Spleen (tissue), 11 donors: ENCODE data around the gene NT5DC4. TPM values are rescaled to one million over a fixed set of nuclear protein-coding genes. Genes with fewer than 3 reads are reported as not detected.
A peak's percentile ranks its signal among the peaks of the same experiment; 100 is the strongest.

Source experiments
- DNase-seq: peaks from one replicate; pipeline ENCODE4 v3.0.0-alpha.2; 2020
- H3K27ac ChIP-seq, 8 donors: fragments of 200-600 bp; sonication (generic) in 7 of 8; 1 replicate in 4 of 8; 2 replicates in 4 of 8; pipeline versions ENCODE4 v1.5.0 to v1.8.0; 2016 to 2021; ENCODE audit warnings: inconsistent platforms in 4 of 8, mild to moderate bottlenecking in 4 of 8, moderate library complexity in 1 of 8
- H3K27me3 ChIP-seq, 7 donors: fragments of 200-600 bp; sonication (generic) in 6 of 7; replicated peaks in 1 of 7; 1 replicate in 4 of 7; 2 replicates in 3 of 7; pipeline versions ENCODE4 v1.5.0 to v1.8.0; 2016 to 2021; ENCODE audit warnings: inconsistent platforms in 3 of 7, mild to moderate bottlenecking in 1 of 7
- H3K36me3 ChIP-seq, 6 donors: fragments of 200-600 bp; sonication (generic) in 5 of 6; 1 replicate in 4 of 6; 2 replicates in 2 of 6; pipeline versions ENCODE4 v1.5.0 to v1.8.0; 2016 to 2021; ENCODE audit warnings: inconsistent platforms in 2 of 6
- H3K4me1 ChIP-seq, 6 donors: fragments of 200-600 bp; sonication (generic) in 5 of 6; 1 replicate in 3 of 6; 2 replicates in 3 of 6; pipeline versions ENCODE4 v1.5.0 to v1.8.0; 2016 to 2021; ENCODE audit warnings: inconsistent platforms in 3 of 6
- H3K4me3 ChIP-seq, 8 donors: fragments of 200-600 bp; sonication (generic) in 7 of 8; 1 replicate in 4 of 8; 2 replicates in 4 of 8; pipeline versions ENCODE4 v1.5.0 to v1.8.0; 2016 to 2021; ENCODE audit warnings: inconsistent platforms in 4 of 8, mild to moderate bottlenecking in 4 of 8, moderate library complexity in 2 of 8
- H3K9me3 ChIP-seq, 8 donors: fragments of 200-600 bp; sonication (generic) in 7 of 8; 1 replicate in 4 of 8; 2 replicates in 4 of 8; pipeline versions ENCODE4 v1.5.0 to v1.8.0; 2016 to 2021; ENCODE audit warnings: inconsistent platforms in 4 of 8
- POLR2A ChIP-seq, 3 donors: fragments of 450-650 bp; IDR thresholded peaks; one replicate each; pipeline ENCODE4 v1.5.1; 2017; ENCODE audit warnings: antibody characterized with exemption in 3 of 3, mild to moderate bottlenecking in 1 of 3
- POLR2AphosphoS5 ChIP-seq, 3 donors: sonication (generic); formaldehyde crosslinking; IDR thresholded peaks; one replicate each; pipeline ENCODE4 v1.5.1; 2017; ENCODE audit warnings: antibody characterized with exemption in 3 of 3
- WGBS, 5 donors: extraction: QIAGEN DNeasy Blood & Tissue Kit in 3 of 5; methylation state at CpG; one replicate each; pipeline versions ENCODE4 v1.1.5 to v1.1.7; 2013 to 2018; 5-methylcytosine and 5-hydroxymethylcytosine counted together
- intact Hi-C: fragments of 100-400 bp; cut with DNase I; formaldehyde crosslinking; loops from one replicate; pipeline ENCODE4 v1.15.0; 2023; ENCODE audit warnings: low total_unique reads
- polyA plus RNA-seq, 3 donors: library from polyadenylated mRNA; stranded (reverse); fragments of 200-250 nt; gene quantifications; one replicate each; pipeline ENCODE4 v1.2.1, GENCODE V29; 2013
- total RNA-seq, 7 donors: library from RNA; depleted of rRNA in 3 of 7; stranded (reverse); fragments of >200 nt in 3 of 7; fragmentation: NEBNext Ultra II Directional in 4 of 7; extraction: Animal tissue kit (Norgen Biotek cat#: 25700) in 4 of 7; gene quantifications; one replicate each; pipeline versions ENCODE4 v1.1.0 to v1.2.1, GENCODE V29; 2016 to 2021
- TF ChIP-seq, protein P1 (sequence below), 11 experiments: fragments of 200-600 bp in 7 of 11; fragments of 450-650 bp in 4 of 11; sonication (generic) in 4 of 11; IDR thresholded peaks in 8 of 11; conservative IDR thresholded peaks in 3 of 11; 1 replicate in 7 of 11; 2 replicates in 4 of 11; pipeline versions ENCODE4 v1.4.0 to v1.8.0; 2016 to 2021; ENCODE audit warnings: antibody characterized with exemption in 11 of 11, inconsistent platforms in 4 of 11, mild to moderate bottlenecking in 1 of 11
- donor health status: healthy with polysubstance abuse.
- donor health status: DM: no; HTN: no; CAD: no; lungs with moderate emphysema.
- donor health status: DM: no; HTN: no; CAD: no.
- donor health status: Bipolar disorder and iron deficiency.
- donor health status: healthy.
- donor health status: DM: no; HTN: no; CAD: no.
- donor health status: DM: yes; HTN: yes; CAD: no.

The NT5DC4 gene
- total and polyA plus RNA-seq, 10 donors = 0.28 to 3.8 (median 1.6) TPM

DNA sequence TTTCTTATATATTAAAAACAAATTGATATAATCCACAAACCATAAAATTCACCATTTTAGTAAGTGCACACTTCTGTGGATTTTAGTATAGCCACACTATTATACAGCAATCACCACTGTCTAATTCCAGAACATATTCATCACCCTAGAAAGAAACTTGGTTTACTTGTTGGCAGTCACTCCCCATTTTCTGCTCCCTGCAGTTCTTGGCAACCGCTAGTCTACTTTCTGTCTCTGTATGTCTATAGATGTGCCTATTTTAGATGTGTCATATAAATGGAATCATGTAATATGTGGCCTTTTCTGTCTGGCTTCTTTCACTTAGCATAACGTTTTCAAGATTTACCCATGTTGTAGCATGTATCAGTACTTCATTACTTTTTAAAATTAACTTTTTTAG lies 37.9 kb downstream of the NT5DC4 start:
- Histone ChIP-seq H3K36me3 (no peaks in the 10 kb centered on the region), H3K27ac (no peak overlapping the region), H3K4me1 (peaks cover 0 to 30% (median 3%) of the 10 kb centered on the region in 6 donors), H3K9me3 (no peaks in the 10 kb centered on the region), H3K4me3 (no peak overlapping the region), H3K27me3 (no peaks in the 10 kb centered on the region)
- intact Hi-C loops = no loop called here
- no peak for TF ChIP-seq POLR2A (IDR thresholded peaks at IDR 0.05)
- TF ChIP-seq, protein P1, sequence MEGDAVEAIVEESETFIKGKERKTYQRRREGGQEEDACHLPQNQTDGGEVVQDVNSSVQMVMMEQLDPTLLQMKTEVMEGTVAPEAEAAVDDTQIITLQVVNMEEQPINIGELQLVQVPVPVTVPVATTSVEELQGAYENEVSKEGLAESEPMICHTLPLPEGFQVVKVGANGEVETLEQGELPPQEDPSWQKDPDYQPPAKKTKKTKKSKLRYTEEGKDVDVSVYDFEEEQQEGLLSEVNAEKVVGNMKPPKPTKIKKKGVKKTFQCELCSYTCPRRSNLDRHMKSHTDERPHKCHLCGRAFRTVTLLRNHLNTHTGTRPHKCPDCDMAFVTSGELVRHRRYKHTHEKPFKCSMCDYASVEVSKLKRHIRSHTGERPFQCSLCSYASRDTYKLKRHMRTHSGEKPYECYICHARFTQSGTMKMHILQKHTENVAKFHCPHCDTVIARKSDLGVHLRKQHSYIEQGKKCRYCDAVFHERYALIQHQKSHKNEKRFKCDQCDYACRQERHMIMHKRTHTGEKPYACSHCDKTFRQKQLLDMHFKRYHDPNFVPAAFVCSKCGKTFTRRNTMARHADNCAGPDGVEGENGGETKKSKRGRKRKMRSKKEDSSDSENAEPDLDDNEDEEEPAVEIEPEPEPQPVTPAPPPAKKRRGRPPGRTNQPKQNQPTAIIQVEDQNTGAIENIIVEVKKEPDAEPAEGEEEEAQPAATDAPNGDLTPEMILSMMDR (IDR thresholded peaks at IDR 0.05 in 8 of 11, conservative IDR thresholded peaks at IDR 0.05 in 3 of 11) = no peak
- no peak for TF ChIP-seq POLR2AphosphoS5 (IDR thresholded peaks at IDR 0.05)
- WGBS, 5 donors = 85 to 97% (median 92%) methylated on average over 2 of the region's 2 CpGs
- DNase-seq = no peak

DNA sequence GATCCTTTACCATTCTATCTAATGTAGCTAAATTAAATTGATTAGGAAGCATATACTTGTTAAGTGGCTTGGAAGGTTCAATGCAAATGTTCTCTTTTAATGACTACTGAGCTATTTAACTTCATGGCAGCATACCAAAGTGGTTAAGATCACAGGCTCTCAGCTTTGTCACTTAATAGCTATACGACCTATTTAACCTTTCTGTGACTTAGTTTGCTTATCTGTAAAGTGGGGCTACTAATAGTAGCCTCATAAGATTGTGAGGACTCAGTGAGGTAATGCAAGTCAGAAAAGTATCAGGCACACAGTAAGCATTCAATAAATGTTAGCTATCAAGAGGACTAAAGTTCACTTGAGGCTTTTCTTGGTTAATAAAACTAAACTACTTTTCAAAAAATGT lies 39.3 kb downstream of the NT5DC4 start:
- DNase-seq = no peak
- H3K4me1 ChIP-seq = peaks cover 5 to 36% (median 14%) of the 10 kb centered on the region in 6 donors
- no peaks in the 10 kb centered on the region for H3K27me3 ChIP-seq
- intact Hi-C loops = no loop called here
- no peak overlapping the region for H3K4me3 ChIP-seq
- TF ChIP-seq POLR2AphosphoS5 (IDR thresholded peaks at IDR 0.05) (no peak), POLR2A (IDR thresholded peaks at IDR 0.05) (no peak)
- TF ChIP-seq, protein P1 (IDR thresholded peaks at IDR 0.05 in 8 of 11, conservative IDR thresholded peaks at IDR 0.05 in 3 of 11) = no peak
- H3K36me3 ChIP-seq = no peaks in the 10 kb centered on the region
- H3K9me3 ChIP-seq = no peaks in the 10 kb centered on the region
- H3K27ac ChIP-seq = no peak overlapping the region
- WGBS, 5 donors = 81 to 95% (median 87%) methylated on average over 1 of the region's 1 CpG

- TF ChIP-seq, protein P1 (IDR thresholded peaks at IDR 0.05 in 8 of 11, conservative IDR thresholded peaks at IDR 0.05 in 3 of 11) = no peak
- TF ChIP-seq POLR2AphosphoS5 (IDR thresholded peaks at IDR 0.05) (no peak), POLR2A (IDR thresholded peaks at IDR 0.05) (no peak)
- no peaks in the 10 kb centered on the region for H3K9me3 ChIP-seq
- WGBS, 5 donors = 92 to 98% (median 93%) methylated on average over 4 of the region's 4 CpGs
- H3K4me3 ChIP-seq = no peak overlapping the region
- intact Hi-C loops = no loop called here
- H3K27me3 ChIP-seq = no peaks in the 10 kb centered on the region
- no peak for DNase-seq
- H3K36me3 ChIP-seq = no peaks in the 10 kb centered on the region
- no peak overlapping the region for H3K27ac ChIP-seq
- peaks cover 5 to 39% (median 18%) of the 10 kb centered on the region in 6 donors for H3K4me1 ChIP-seq
Observed at GRCh38 chr2:112762276-112762675, 41.5 kb downstream of the NT5DC4 start.

- WGBS, 5 donors = 0 to 1% (median 0%) methylated on average over 14 to 79 of the region's 79 CpGs
- DNase-seq = peak; percentile 99
- Histone ChIP-seq H3K27me3 (no peaks in the 10 kb centered on the region), H3K4me1 (peaks cover 5 to 47% (median 27%) of the 10 kb centered on the region in 6 donors), H3K4me3 (peak within 1 kb of the TSS; percentile 58 to 82 (median 68)), H3K9me3 (no peaks in the 10 kb centered on the region), H3K27ac (peak within 1 kb of the TSS in 7 of 8 donors; percentile 47 to 86 (median 62)), H3K36me3 (no peaks in the 10 kb centered on the region)
- intact Hi-C loops = no loop called here
- TF ChIP-seq POLR2AphosphoS5 (IDR thresholded peaks at IDR 0.05) = peak; percentile 64 to 83 (median 83)
- TF ChIP-seq, protein P1 (IDR thresholded peaks at IDR 0.05 in 8 of 11, conservative IDR thresholded peaks at IDR 0.05 in 3 of 11) = no peak
Observed at GRCh38 chr2:112764071-112765044, 43.5 kb downstream of the NT5DC4 start, which contains the start of gene CKAP2L. Gene CKAP2L, minus strand, starts transcription at chr2:112764609. Its CDS starts 11 bp downstream, at chr2:112764598.
